ENCODE measurements around the gene TARBP2. TPM values are rescaled to one million over a fixed set of nuclear protein-coding genes. Genes with fewer than 3 reads are reported as not detected.

The TARBP2 gene
- total and polyA plus RNA-seq, 10 donors = 25.9 to 57.1 (median 36.1) TPM

DNA sequence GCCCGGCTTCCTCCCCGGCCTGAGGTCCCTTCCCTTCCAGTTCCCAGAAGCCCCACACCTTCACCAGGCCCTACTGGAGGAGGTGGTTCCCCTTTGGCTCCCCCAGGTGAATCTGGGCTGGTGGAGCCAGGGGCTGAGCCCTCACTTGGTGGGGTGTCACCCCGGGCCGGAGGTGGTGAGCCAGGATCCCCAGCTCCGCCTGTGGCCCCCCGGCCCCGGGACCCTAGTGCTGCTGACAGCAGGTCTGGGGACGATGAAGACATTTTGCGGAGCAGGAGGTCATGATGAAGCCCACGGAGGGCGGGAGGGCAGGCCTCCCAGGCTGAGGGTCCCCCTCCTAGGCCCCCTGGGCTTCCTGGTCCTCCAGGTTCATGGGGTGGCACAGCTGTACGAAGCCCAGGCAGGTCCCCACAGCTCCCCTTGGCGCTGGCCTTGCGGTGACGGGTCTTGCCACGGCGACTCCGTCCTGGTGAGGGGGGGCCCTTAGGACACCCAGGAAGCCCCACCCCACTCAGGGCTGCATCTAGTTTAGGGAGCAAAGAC, 18.4 kb upstream of the TARBP2 start:
- no peaks in the 10 kb centered on the region for H3K27me3 ChIP-seq (replicated peaks in 1 of 7)
- TF ChIP-seq POLR2AphosphoS5 (IDR thresholded peaks at IDR 0.05) (peak; percentile 2 to 82 (median 67)), CTCF (IDR thresholded peaks at IDR 0.05 in 8 of 11, conservative IDR thresholded peaks at IDR 0.05 in 3 of 11) (no peak)
- peaks cover 0 to 55% (median 29%) of the 10 kb centered on the region in 6 donors for H3K4me1 ChIP-seq
- no peaks in the 10 kb centered on the region for H3K9me3 ChIP-seq
- 81 to 89% (median 84%) methylated on average over 12 to 18 of the region's 18 CpGs for WGBS, 5 donors
- peaks cover 6 to 100% (median 89%) of the 10 kb centered on the region in 6 donors for H3K36me3 ChIP-seq
- peak overlapping the region in 3 of 8 donors; percentile 2 to 51 (median 21) for H3K27ac ChIP-seq
- intact Hi-C loops (cut with DNase I; ENCODE audit: low total_unique reads) = no loop called here
- DNase-seq = no peak
- no peak overlapping the region for H3K4me3 ChIP-seq

GRCh38 chr12:53483225-53483978, 17.7 kb upstream of the TARBP2 start:
- Histone ChIP-seq H3K9me3 (no peaks in the 10 kb centered on the region), H3K4me3 (no peak overlapping the region), H3K27me3 (replicated peaks in 1 of 7) (no peaks in the 10 kb centered on the region), H3K27ac (peak overlapping the region in 2 of 8 donors; percentile 2 to 21), H3K4me1 (peaks cover 0 to 48% (median 26%) of the 10 kb centered on the region in 6 donors), H3K36me3 (peaks cover under 1 to 100% (median 82%) of the 10 kb centered on the region in 6 donors)
- DNase-seq = no peak
- intact Hi-C loops (cut with DNase I; ENCODE audit: low total_unique reads) = no loop called here
- TF ChIP-seq POLR2AphosphoS5 (IDR thresholded peaks at IDR 0.05) = peak in 2 of 3 donors; percentile 31 to 49
- no peak for TF ChIP-seq CTCF (IDR thresholded peaks at IDR 0.05 in 8 of 11, conservative IDR thresholded peaks at IDR 0.05 in 3 of 11)
- TF ChIP-seq POLR2A (IDR thresholded peaks at IDR 0.05) = peak in 1 of 3 donors; percentile 1
- WGBS, 5 donors = 77 to 95% (median 85%) methylated on average over 8 to 9 of the region's 9 CpGs

- Histone ChIP-seq H3K27ac (peak overlapping the region in 1 of 8 donors; percentile 21), H3K36me3 (peaks cover 0 to 94% (median 77%) of the 10 kb centered on the region in 6 donors)
Observed at GRCh38 chr12:53483979-53484377, 17.1 kb upstream of the TARBP2 start.

DNA sequence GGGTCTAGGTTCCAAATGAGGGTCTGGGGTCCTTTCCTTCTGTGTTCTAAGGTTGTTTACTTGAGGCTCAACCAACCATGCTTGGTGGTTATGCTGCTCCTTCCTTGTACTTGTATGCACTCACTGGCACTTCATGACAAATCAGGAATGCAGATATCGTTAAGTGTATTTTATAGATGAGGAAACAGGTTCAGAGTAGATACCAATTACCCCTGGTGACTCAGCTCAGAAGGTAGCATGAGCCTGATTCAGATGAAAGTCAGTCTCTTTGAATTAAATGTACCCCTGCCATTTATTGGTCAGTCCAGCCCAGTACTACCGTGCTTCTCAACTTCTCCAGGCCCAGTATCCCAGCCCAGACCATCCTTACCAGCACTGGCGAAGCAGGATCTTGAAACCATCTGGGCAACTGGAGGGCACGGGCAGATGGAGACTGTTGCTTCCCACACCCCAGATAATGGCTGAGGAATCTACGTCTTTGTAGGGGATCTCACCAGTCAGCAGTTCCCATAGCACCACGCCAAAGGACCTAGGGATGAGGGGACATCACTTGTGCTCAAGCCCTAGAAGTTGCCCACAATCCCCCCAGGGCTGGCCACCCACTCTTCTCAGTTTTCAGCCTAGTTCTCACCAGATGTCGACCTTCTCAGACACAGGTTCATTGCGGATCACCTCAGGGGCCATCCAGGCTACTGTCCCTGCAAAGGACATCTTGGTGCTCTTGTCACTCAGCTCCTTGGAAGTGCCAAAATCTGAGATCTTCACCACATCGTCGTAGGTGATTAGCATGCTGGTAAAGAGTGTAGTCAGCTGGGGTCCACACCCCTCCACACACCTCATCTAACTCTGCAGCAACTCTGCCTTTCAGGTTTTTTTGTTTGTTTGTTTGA, 16.2 kb upstream of the TARBP2 start:
- DNase-seq = no peak
- intact Hi-C loops (cut with DNase I; ENCODE audit: low total_unique reads) = no loop called here
- H3K4me1 ChIP-seq = peaks cover 0 to 34% (median 18%) of the 10 kb centered on the region in 6 donors
- WGBS, 5 donors = 86 to 93% (median 91%) methylated on average over 10 of the region's 10 CpGs
- no peaks in the 10 kb centered on the region for H3K9me3 ChIP-seq
- TF ChIP-seq POLR2A (IDR thresholded peaks at IDR 0.05) (no peak), POLR2AphosphoS5 (IDR thresholded peaks at IDR 0.05) (peak in 2 of 3 donors; percentile 30 to 50), CTCF (IDR thresholded peaks at IDR 0.05 in 8 of 11, conservative IDR thresholded peaks at IDR 0.05 in 3 of 11) (no peak)
- H3K4me3 ChIP-seq = no peak overlapping the region
- peak overlapping the region in 1 of 8 donors; percentile 24 for H3K27ac ChIP-seq
- no peaks in the 10 kb centered on the region for H3K27me3 ChIP-seq (replicated peaks in 1 of 7)
- peaks cover 0 to 84% (median 67%) of the 10 kb centered on the region in 6 donors for H3K36me3 ChIP-seq

More at GRCh38 chr12:53483979-53484377, 17.1 kb upstream of the TARBP2 start:
- Histone ChIP-seq H3K4me3 (no peak overlapping the region), H3K4me1 (peaks cover 0 to 42% (median 21%) of the 10 kb centered on the region in 6 donors), H3K9me3 (no peaks in the 10 kb centered on the region), H3K27me3 (replicated peaks in 1 of 7) (no peaks in the 10 kb centered on the region)
- WGBS, 5 donors = 91 to 96% (median 95%) methylated on average over 4 of the region's 4 CpGs
- intact Hi-C loops (cut with DNase I; ENCODE audit: low total_unique reads) = no loop called here
- TF ChIP-seq POLR2AphosphoS5 (IDR thresholded peaks at IDR 0.05) = peak in 1 of 3 donors; percentile 54
- no peak for TF ChIP-seq POLR2A (IDR thresholded peaks at IDR 0.05)
- no peak for DNase-seq

All from spleen (tissue), 11 donors.